ENCODE measurements around the gene BGN. TPM values are rescaled to one million over a fixed set of nuclear protein-coding genes. Genes with fewer than 3 reads are reported as not detected.
A peak's percentile ranks its signal among the peaks of the same experiment; 100 is the strongest.

The BGN gene
- total RNA-seq, 1 donor from 2014 or later = 0.56 TPM

DNA sequence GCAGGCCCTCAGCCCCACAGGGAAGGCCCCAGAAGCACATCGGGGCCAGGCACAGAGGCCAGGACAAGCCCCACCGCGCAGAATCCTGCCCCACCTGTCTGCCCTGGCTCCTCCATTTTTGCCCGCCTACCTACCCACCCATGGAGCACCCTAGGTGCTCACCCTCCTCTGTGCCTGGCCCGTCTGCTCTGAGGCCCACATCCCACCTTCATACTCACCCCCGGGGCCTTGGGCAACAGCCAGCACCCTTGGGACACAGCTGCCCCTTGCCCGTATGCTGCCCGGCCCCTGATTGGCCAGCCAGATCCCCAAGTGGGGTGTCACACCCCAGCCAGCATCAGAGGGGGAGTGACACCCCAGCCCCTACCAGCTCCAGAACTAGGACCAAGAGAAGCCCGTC is 38.1 kb upstream of the BGN start:
- Mint-ChIP-seq H3K36me3 (ENCODE audit: unreplicated experiment) (no peaks in the 10 kb centered on the region), H3K9me3 (ENCODE audit: unreplicated experiment) (no peaks in the 10 kb centered on the region), H3K27ac (ENCODE audit: unreplicated experiment) (no peak overlapping the region), H3K4me1 (ENCODE audit: low read depth, unreplicated experiment) (no peaks in the 10 kb centered on the region), H3K27me3 (ENCODE audit: unreplicated experiment) (peaks cover 3% of the 10 kb centered on the region), H3K4me3 (ENCODE audit: unreplicated experiment) (no peak overlapping the region)
- no peak for DNase-seq
- TF ChIP-seq, protein P1, sequence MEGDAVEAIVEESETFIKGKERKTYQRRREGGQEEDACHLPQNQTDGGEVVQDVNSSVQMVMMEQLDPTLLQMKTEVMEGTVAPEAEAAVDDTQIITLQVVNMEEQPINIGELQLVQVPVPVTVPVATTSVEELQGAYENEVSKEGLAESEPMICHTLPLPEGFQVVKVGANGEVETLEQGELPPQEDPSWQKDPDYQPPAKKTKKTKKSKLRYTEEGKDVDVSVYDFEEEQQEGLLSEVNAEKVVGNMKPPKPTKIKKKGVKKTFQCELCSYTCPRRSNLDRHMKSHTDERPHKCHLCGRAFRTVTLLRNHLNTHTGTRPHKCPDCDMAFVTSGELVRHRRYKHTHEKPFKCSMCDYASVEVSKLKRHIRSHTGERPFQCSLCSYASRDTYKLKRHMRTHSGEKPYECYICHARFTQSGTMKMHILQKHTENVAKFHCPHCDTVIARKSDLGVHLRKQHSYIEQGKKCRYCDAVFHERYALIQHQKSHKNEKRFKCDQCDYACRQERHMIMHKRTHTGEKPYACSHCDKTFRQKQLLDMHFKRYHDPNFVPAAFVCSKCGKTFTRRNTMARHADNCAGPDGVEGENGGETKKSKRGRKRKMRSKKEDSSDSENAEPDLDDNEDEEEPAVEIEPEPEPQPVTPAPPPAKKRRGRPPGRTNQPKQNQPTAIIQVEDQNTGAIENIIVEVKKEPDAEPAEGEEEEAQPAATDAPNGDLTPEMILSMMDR (IDR thresholded peaks at IDR 0.05; ENCODE audit: partially characterized antibody, unreplicated experiment) = no peak

DNA sequence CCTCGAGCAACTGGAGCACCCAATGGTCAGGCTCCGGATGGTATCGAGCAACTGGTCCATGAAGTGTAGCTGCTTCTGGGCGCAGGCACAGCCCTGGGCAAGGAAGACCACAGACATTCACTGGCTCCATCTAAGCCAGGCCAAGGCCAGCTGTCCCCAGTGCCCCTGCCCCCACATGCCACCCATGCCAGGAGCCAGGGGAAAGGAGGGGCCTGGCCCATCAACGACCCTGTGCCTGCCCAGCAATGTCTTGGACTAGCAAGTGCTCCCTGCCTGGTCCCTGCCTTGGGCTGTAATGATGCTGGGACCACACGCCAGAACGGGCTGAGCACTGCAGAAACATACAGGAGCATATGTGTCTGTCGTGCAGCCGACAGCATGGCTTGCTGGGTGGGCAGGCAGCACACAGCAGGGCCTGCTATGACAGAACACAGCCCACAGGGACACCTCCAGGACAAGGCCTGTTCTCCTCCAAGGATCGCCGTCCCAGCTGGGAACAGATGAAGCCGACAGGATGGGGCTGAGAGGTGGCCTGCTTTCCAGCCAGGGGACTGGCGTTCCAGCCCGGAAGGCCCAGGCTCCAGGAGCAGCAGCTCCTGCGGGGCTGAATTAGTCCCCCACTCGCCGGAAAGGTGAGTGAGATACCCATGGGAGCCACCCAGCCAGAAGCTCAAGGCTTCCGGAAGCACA is 37.5 kb upstream of the BGN start:
- Mint-ChIP-seq H3K27me3 (ENCODE audit: unreplicated experiment) (peaks cover 3% of the 10 kb centered on the region), H3K36me3 (ENCODE audit: unreplicated experiment) (no peaks in the 10 kb centered on the region), H3K4me3 (ENCODE audit: unreplicated experiment) (no peak overlapping the region), H3K4me1 (ENCODE audit: low read depth, unreplicated experiment) (no peaks in the 10 kb centered on the region), H3K9me3 (ENCODE audit: unreplicated experiment) (no peaks in the 10 kb centered on the region), H3K27ac (ENCODE audit: unreplicated experiment) (no peak overlapping the region)
- peak; percentile 38 for DNase-seq
- TF ChIP-seq, protein P1 (IDR thresholded peaks at IDR 0.05; ENCODE audit: partially characterized antibody, unreplicated experiment) = no peak

DNA sequence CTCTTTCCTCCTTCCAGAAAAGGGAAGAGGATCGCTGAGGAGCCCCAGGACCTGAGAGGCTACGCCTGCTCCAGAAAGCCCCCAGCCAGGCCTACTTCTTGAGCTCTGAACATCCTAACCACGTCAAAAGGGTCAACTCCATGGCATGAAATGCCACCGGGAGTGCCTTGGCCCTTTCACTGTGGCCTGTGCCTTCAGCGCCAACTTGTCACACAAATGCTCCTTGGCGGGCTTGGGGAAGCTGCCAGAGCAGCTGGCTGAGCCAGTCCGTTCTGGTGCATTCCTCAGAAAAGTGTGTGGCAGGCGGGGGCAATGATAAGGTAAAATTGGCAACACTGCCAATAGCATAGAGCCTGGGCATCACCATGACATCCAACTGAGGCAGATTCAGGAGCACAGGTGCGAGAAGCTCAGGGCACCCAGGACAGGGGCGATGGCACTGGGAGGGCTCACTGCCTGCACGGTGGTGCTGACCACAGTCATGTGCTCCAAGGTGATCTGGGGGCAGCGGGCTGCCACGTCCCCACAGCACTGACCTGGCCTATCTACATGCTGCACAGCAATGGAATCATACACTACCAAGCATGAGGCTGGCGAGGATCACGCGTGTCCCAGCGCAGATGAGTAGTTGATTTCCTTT is 36.8 kb upstream of the BGN start:
- peaks cover 3% of the 10 kb centered on the region for H3K27me3 Mint-ChIP-seq (ENCODE audit: unreplicated experiment)
- no peak overlapping the region for H3K4me3 Mint-ChIP-seq (ENCODE audit: unreplicated experiment)
- no peaks in the 10 kb centered on the region for H3K4me1 Mint-ChIP-seq (ENCODE audit: low read depth, unreplicated experiment)
- DNase-seq = no peak
- no peaks in the 10 kb centered on the region for H3K9me3 Mint-ChIP-seq (ENCODE audit: unreplicated experiment)
- no peak overlapping the region for H3K27ac Mint-ChIP-seq (ENCODE audit: unreplicated experiment)
- TF ChIP-seq, protein P1 (IDR thresholded peaks at IDR 0.05; ENCODE audit: partially characterized antibody, unreplicated experiment) = no peak
- H3K36me3 Mint-ChIP-seq (ENCODE audit: unreplicated experiment) = no peaks in the 10 kb centered on the region

DNA sequence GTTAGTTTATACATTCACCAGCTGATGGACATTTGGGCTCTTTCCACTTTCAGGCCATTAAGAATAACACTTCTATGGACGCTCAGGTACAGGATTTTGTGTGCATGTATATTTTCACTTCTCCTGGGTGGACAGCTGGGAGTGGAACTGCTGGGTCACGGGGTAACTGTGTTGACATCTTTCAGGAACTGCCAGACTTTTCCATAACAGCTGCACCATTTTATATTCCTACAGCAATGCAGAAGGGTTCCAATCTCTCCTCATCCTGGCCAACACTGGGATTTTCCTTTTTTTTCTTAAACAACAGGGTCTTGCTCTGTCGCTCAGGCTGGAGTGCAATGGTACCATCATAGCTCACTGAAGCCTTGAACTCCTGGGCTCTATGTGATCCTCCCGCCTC is 36.3 kb upstream of the BGN start:
- Mint-ChIP-seq H3K9me3 (ENCODE audit: unreplicated experiment) (no peaks in the 10 kb centered on the region), H3K4me1 (ENCODE audit: low read depth, unreplicated experiment) (no peaks in the 10 kb centered on the region), H3K27ac (ENCODE audit: unreplicated experiment) (no peak overlapping the region), H3K27me3 (ENCODE audit: unreplicated experiment) (peaks cover 3% of the 10 kb centered on the region), H3K4me3 (ENCODE audit: unreplicated experiment) (no peak overlapping the region), H3K36me3 (ENCODE audit: unreplicated experiment) (no peaks in the 10 kb centered on the region)
- TF ChIP-seq, protein P1 (IDR thresholded peaks at IDR 0.05; ENCODE audit: partially characterized antibody, unreplicated experiment) = no peak
- DNase-seq = no peak

DNA sequence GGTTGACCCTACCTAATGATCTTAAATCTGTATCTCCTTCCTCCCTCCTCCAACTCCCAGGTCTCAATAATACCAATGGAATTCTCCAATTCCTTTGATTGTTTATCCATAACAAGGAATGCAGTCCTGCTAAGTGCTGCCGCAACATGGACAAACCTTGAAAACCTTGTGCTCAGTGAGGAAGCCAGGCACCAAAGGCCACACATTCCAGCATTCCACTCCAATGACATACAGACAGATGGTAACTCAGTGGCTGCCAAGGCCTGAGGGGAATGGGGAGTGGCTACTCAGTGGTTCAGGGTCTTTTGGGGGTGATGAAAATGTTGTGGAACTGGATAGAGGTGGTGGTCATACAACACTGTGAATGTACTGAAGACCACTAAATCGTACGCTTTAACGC is 34.8 kb upstream of the BGN start:
- H3K27ac Mint-ChIP-seq (ENCODE audit: unreplicated experiment) = no peak overlapping the region
- TF ChIP-seq, protein P1 (IDR thresholded peaks at IDR 0.05; ENCODE audit: partially characterized antibody, unreplicated experiment) = no peak
- no peaks in the 10 kb centered on the region for H3K36me3 Mint-ChIP-seq (ENCODE audit: unreplicated experiment)
- no peak for DNase-seq
- H3K4me3 Mint-ChIP-seq (ENCODE audit: unreplicated experiment) = no peak overlapping the region
- H3K9me3 Mint-ChIP-seq (ENCODE audit: unreplicated experiment) = no peaks in the 10 kb centered on the region
- H3K4me1 Mint-ChIP-seq (ENCODE audit: low read depth, unreplicated experiment) = no peaks in the 10 kb centered on the region
- peaks cover 3% of the 10 kb centered on the region for H3K27me3 Mint-ChIP-seq (ENCODE audit: unreplicated experiment)

All from glutamatergic neuron (in vitro differentiated cells).